NB4 (cell line): ENCODE data around the gene MRGPRF.

Experiments used
- CTCF ChIP-seq: IDR thresholded peaks from one replicate; pipeline ENCODE4 v1.5.1; 2012; ENCODE audit warnings: low read depth, low read length
- MAX ChIP-seq: IDR thresholded peaks from 2 replicates; pipeline ENCODE4 v1.6.1; 2011; ENCODE audit warnings: low read depth, low read length

- no peak for TF ChIP-seq MAX
- no peak for TF ChIP-seq CTCF
Observed at GRCh38 chr11:68956547-68957254, 56.3 kb downstream of the MRGPRF start.
